ENCODE measurements around the gene SYT13.
"Not testable (repeated sequence)": the region's sequence is repeated elsewhere in the genome, so short reads cannot be mapped to it uniquely, and the experiment has no call there.

The SYT13 gene

GRCh38 chr11:45300715-45301114, 14.6 kb upstream of the SYT13 start:
- TF ChIP-seq CTCF (IDR thresholded peaks at IDR 0.05; ENCODE audit: low read depth, low read length, missing control alignments): no peak
- Histone ChIP-seq H3K4me3 (ENCODE audit: low read depth, low read length) (no peak overlapping the region), H3K27ac (no peak overlapping the region), H3K27me3 (replicated peaks) (no peaks in the 10 kb centered on the region), H3K36me3 (replicated peaks) (no peaks in the 10 kb centered on the region)
- no peak for DNase-seq
- in situ Hi-C loops (cut with HindIII; ENCODE audit: low pct_ligation_motif_present, low sequenced_read_pairs): no loop called here

GRCh38 chr11:45298718-45299117, 12.6 kb upstream of the SYT13 start:
- Histone ChIP-seq H3K27me3 (replicated peaks) (no peaks in the 10 kb centered on the region), H3K27ac (no peak overlapping the region), H3K4me3 (ENCODE audit: low read depth, low read length) (no peak overlapping the region), H3K36me3 (replicated peaks) (no peaks in the 10 kb centered on the region)
- no peak for TF ChIP-seq CTCF (IDR thresholded peaks at IDR 0.05; ENCODE audit: low read depth, low read length, missing control alignments)
- in situ Hi-C loops (cut with HindIII; ENCODE audit: low pct_ligation_motif_present, low sequenced_read_pairs): no loop called here
- no peak for DNase-seq

- in situ Hi-C loops (cut with HindIII; ENCODE audit: low pct_ligation_motif_present, low sequenced_read_pairs): no loop called here
These were observed 9.9 kb upstream of the SYT13 start for GRCh38 chr11:45296075-45296474.

GRCh38 chr11:45294499-45294898, 8.4 kb upstream of the SYT13 start:
- no peak for DNase-seq
- in situ Hi-C loops (cut with HindIII; ENCODE audit: low pct_ligation_motif_present, low sequenced_read_pairs): no loop called here
- no peaks in the 10 kb centered on the region for H3K36me3 ChIP-seq (replicated peaks)
- H3K4me3 ChIP-seq (ENCODE audit: low read depth, low read length): no peak overlapping the region
- TF ChIP-seq CTCF (IDR thresholded peaks at IDR 0.05; ENCODE audit: low read depth, low read length, missing control alignments): no peak
- H3K27ac ChIP-seq: no peak overlapping the region
- peaks cover 5% of the 10 kb centered on the region for H3K27me3 ChIP-seq (replicated peaks)

More at GRCh38 chr11:45296075-45296474, 9.9 kb upstream of the SYT13 start:
- no peak for TF ChIP-seq CTCF (IDR thresholded peaks at IDR 0.05; ENCODE audit: low read depth, low read length, missing control alignments)
- H3K27ac ChIP-seq: no peak overlapping the region
- H3K36me3 ChIP-seq (replicated peaks): no peaks in the 10 kb centered on the region
- H3K27me3 ChIP-seq (replicated peaks): peaks cover 2% of the 10 kb centered on the region
- no peak overlapping the region for H3K4me3 ChIP-seq (ENCODE audit: low read depth, low read length)
- no peak for DNase-seq

- H3K27me3 ChIP-seq (replicated peaks); H3K36me3 ChIP-seq (replicated peaks); in situ Hi-C loops (cut with HindIII; ENCODE audit: low pct_ligation_motif_present, low sequenced_read_pairs); H3K4me3 ChIP-seq (ENCODE audit: low read depth, low read length); H3K27ac ChIP-seq: not testable (repeated sequence)
- peak; percentile 78 for DNase-seq
- peak; percentile 77 for TF ChIP-seq CTCF (IDR thresholded peaks at IDR 0.05; ENCODE audit: low read depth, low read length, missing control alignments)
These were observed 7.5 kb upstream of the SYT13 start for GRCh38 chr11:45293566-45294192.

- Histone ChIP-seq H3K4me3 (ENCODE audit: low read depth, low read length) (no peak overlapping the region), H3K27me3 (replicated peaks) (peaks cover 22% of the 10 kb centered on the region), H3K27ac (no peak overlapping the region), H3K36me3 (replicated peaks) (no peaks in the 10 kb centered on the region)
- DNase-seq: no peak
- TF ChIP-seq CTCF (IDR thresholded peaks at IDR 0.05; ENCODE audit: low read depth, low read length, missing control alignments): no peak
- in situ Hi-C loops (cut with HindIII; ENCODE audit: low pct_ligation_motif_present, low sequenced_read_pairs): no loop called here
These were observed 4.4 kb upstream of the SYT13 start for GRCh38 chr11:45290586-45290985.

All from brain microvascular endothelial cell (primary cell).